AG08396 (cell line): Measurements from ENCODE around the gene UGT1A9.
"Not testable (repeated sequence)": the region's sequence is repeated elsewhere in the genome, so short reads cannot be mapped to it uniquely, and the experiment has no call there.

Source experiments
- DNase-seq: peaks from one replicate; pipeline ENCODE4 v3.0.0; 2012; ENCODE audit warnings: low spot score, mixed read lengths

The UGT1A9 gene

DNA sequence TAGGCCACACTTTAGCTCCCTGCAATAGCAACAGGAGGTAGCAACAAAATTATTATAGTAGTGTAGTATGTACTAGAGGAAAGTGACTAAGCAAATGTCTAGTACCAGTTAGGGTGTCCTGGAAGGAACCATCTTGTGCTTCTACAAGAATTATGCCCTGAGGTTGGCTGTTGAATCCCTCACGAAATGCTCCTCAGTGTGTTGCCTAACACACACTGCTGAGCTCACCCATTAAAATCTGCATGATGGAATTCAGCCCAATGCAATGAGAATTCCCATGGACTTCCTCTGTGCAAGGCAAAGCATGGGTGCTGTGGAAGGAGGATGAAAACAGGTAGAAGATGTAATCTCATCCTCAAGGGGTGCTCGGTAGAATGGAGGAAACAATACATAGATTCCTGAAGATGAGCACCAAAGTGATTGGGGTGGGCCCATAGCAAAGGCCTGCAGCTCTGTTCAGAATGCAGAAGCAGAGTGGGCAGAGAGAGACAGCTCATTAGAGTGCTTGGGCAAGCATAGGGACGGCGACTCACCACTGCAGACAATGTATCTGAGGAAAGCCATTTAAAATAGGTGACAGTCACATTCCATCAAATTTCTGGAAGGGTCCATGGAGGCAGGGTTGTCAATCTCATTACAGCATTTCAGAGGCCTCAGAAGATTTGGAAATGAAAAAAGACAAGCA lies 8.8 kb downstream of the UGT1A9 start:
- no peak for DNase-seq

- DNase-seq: no peak
These were observed 9.9 kb downstream of the UGT1A9 start, which contains the start of gene UGT1A7 for GRCh38 chr2:233681521-233682099. TSS of gene UGT1A7 (plus strand) at chr2:233681901. CDS start at chr2:233681938, 37 bp downstream.

- DNase-seq: no peak
These were observed 12.9 kb downstream of the UGT1A9 start for GRCh38 chr2:233684640-233685039.

- no peak for DNase-seq
These were observed 15.2 kb downstream of the UGT1A9 start for GRCh38 chr2:233686928-233687327.

DNA sequence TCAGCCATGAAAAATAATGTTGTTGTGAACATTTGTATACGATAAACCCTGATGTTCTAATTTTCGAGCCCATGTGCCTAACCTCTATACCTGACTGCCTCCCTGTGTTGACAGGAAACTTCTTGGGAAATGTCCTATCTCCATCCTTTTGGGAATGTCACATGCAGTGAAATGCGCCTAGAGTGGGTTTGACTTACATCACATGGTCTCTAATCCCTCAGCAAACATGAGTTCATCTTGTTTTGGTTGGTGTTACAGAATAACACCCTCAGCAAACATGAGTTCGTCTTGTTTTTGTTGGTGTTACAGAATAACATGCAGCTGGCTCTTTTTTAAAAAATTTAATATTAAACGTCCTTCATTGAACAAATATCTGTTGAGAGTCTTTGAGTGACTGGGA lies 16.6 kb downstream of the UGT1A9 start:
- DNase-seq: no peak

GRCh38 chr2:233689031-233689430 lies 17.3 kb downstream of the UGT1A9 start:
- no peak for DNase-seq

- DNase-seq: no peak
These were observed 17.8 kb downstream of the UGT1A9 start for GRCh38 chr2:233689501-233689900.

DNA sequence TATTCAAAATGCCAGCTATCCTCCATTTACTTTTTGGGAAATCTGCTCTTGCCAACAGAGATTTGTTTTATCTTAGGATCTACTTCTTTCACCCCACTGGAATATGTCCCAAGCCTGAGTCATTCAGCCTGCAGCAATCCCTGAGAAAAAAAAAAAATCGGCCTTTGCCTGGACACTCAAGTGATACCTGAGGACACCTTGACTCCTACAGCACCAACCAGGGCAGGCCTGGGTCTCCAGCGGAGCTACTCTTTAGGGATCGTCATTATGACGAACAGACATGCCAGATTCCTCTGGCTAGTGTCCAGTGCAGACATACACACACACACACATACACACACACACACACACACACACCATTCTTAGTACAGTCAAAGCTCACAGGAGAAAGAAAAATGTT lies 18.7 kb downstream of the UGT1A9 start:
- no peak for DNase-seq

DNA sequence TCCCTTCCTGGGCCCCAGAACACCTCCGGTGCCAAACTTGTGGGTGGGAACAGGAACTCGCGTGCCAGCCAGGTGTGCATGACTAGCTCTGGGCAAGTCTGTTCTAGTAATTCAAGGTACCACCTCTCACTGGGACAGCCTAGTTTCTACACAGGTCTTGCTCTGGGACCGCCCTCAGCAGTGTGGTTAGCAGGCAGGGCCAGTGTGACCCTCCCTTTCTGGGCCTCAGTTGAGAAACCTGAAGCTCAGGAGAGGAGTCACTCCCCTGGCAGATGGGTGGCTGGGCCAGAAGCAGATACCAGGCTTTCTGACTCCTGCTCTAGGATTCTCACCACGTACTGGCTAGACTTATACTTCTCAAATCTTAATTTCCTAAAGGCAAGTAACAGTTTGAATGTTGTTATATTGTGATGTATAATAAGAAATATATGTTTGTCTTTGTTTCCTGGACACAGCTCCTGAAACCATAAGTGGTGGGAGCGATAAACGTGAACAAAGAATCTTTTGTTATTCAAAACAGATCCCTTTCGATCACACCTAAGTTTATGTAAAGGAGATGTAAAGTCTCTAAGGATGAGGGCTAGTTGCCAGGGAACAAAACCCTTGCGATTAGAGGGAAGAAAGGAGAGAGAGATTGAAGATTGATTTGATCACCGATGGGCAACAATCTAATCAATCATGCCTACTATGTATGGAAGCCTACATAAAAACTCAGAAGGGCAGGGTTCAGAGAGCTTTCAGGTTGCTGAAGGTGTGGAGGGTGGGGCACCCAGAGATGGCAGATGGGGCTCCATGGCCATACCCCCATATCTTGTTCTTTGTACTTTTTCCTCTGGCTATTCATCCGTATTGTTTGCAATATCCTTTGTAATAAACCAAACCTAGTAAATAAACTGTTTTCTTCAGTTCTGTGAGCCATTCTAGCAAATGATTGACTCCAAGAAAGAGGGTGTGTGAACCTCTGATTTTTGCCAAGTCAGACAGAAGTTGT lies 20.0 kb downstream of the UGT1A9 start:
- no peak for DNase-seq

DNA sequence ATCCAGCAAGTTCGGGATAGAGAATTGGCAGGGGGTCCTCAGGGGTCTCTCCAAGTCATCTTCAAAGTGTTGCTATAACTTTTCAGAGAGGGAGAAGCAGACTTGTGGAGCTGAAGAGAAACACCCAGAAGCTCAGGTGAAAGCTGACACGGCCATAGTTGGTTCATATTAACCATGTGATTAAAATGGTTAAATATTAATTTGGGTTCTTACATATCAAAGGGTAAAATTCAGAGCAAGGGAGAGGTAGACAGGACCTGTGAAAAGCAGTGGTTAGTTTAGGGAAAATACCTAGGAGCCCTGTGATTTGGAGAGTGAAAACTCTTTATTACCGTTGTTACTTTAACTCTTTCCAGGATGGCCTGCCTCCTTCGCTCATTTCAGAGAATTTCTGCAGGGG lies 20.9 kb downstream of the UGT1A9 start, which contains the start of gene UGT1A6:
UGT1A6 (plus strand) TSS at position 243 of the 400 bp plus-strand sequence; CDS start at position 358, 115 bp downstream.
- no peak for DNase-seq

GRCh38 chr2:233693963-233694362 lies 22.3 kb downstream of the UGT1A9 start:
- DNase-seq: no peak

DNA sequence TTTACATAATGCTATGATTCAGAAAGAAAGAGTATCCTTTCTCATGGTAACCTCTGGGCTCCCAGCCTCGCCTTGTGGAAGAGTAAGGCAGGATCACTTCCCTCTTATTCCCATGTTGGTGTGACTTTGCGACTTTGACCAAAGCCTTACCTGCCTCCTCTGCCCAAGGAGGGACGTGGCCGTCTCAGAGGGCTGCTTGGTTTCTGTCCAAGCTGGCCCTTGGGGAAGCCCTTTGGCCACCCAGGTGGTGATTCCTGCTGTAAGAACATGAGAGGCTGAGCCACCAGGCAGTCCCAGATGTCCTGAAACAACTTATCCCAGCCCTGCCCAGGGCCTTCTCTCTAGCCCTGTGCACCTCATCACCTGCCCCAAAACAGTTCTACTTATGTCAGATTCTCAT lies 27.0 kb downstream of the UGT1A9 start:
- no peak for DNase-seq

DNA sequence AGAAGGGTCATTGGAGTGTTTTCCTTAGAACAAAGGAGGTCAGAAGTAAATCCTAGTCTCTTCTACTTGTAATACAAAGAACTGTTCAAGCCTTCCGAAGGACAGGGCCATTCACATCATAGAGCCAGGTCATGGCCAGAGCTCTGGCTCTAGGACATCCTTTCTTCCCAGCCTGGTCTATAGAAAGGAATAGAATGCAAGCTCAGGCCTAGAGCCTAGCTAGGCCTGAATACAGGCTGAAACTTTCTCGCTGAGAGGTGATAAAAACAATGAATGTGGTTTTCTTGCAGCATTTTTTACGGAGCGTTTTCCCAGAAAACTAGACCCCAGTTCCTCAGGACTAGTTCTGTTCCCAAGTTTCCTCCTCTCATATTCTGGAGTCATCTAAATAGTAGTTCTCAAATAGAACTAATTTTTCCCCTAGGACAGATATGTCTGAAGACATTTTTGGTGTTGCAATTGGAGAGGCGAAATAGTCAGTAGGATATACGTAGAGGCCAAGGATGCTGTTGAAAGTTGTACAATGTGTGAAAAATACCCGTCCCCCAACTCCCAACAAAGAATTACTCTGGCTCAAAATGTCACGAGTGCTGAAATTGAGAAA lies 27.8 kb downstream of the UGT1A9 start:
- DNase-seq: no peak

GRCh38 chr2:233700028-233700635 lies 28.4 kb downstream of the UGT1A9 start:
- DNase-seq: no peak

DNA sequence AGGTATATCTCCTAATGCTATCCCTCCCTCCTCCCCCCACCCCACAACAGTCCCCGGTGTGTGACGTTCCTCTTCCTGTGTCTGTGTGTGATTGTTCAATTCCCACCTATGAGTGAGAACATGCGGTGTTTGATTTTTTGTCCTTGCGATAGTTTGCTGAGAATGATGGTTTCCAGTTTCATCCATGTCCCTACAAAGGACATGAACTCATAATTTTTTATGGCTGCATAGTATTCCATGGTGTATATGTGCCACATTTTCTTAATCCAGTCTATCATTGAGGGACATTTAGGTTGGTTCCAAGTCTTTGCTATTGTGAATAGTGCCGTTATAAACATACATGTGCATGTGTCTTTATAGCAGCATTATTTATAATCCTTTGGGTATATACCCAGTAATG lies 29.1 kb downstream of the UGT1A9 start:
- DNase-seq: not testable (repeated sequence)

DNA sequence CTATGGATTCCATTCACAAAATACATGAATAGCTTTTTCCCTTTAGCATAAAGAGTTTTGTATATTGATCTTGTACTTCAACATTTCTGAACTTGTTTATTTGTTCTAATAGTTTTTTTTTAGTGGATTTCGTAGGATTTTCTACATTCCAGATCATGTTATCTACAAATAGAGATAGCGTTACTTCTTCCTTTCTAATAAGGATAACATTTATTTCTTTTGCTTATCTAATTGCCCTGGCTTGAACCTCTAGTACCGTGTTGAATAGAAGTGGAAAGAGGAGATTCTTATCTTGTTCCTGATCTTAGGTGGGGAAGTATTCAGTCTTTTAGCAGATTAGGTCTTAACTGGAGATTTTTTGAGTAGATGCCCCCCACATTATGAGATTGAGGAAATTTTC lies 30.5 kb downstream of the UGT1A9 start:
- no peak for DNase-seq

GRCh38 chr2:233705911-233706506 lies 34.3 kb downstream of the UGT1A9 start:
- peak; percentile 24 for DNase-seq

DNA sequence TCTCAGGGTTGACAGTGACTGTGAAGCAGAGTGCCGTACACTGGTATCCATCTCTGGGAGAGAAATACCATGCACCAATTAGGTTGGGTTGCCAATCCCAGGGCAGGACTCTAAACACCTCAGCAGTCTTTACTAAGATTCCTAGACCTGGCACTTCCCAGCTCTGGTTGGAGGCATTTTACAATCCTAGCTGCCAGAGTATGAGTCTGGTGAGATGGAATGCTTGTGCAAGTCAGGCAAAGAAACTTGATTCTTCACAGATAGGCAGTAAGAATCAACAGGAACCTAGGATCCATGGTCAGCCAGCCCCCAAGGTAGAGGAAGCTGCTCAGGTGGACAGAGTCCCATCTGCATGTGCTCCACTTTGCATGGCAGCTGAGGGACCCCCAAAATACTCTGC lies 35.0 kb downstream of the UGT1A9 start:
- DNase-seq: peak; percentile 16

DNA sequence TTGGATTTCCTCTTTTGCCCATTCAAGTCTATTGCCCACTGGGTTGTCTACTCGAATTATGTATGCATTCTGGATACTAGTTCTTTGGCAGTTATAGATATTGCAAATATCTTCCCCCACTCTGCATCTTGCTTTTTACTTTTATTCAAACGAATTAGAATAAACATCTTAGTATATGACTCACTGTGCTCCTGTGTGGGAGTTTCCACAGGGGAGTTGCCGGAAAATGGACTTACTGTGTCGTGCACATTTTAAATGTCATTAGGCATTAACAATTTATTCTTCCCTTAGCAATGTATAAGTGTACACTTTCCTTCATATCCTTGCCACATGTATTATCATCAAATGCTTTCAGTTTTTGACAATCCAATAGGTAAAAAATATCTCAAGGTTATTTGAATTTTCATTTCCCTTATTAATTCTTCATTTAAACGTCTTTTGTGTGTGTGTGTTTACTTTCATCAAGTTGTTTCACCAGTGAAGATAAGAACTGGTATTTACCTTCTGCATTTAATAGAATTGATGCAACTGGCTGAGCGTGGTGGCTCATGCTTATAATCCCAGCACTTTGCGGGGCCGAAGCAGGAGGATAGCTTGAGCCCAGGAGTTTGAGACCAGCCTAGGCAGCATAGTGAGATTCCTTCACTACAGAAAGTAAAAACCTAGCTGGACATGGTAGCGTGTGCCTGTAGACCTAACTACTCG lies 36.4 kb downstream of the UGT1A9 start:
- DNase-seq: no peak

GRCh38 chr2:233708942-233709341 lies 37.2 kb downstream of the UGT1A9 start:
- DNase-seq: no peak
